MCF 10A (cell line): ENCODE results near the gene CBX4. TPM values are rescaled to one million over a fixed set of nuclear protein-coding genes. Genes with fewer than 3 reads are reported as not detected.

Experiments
- BruUV-seq: library from RNA; stranded (reverse); fragments of 400-500 nt; replicated peaks from 2 replicates; lab custom pipeline; 2021; lab: Mats Ljungman, UMichigan
- CTCF ChIA-PET: fragments of 300-600 bp; sonication (Branson Sonifier 250); formaldehyde crosslinking; extraction: SDS; loops from one replicate; lab custom pipeline; 2021; ENCODE audit warnings: antibody characterized with exemption, inconsistent platforms; lab: Yijun Ruan, JAX
- POLR2A ChIA-PET: fragments of 300-600, 350-650 bp; sonication (Branson Sonifier 250); formaldehyde crosslinking; extraction: SDS; loops from one replicate; lab custom pipeline; 2020; ENCODE audit warnings: antibody characterized with exemption, inconsistent platforms; lab: Yijun Ruan, JAX
- DNase-seq: peaks from one replicate; pipeline ENCODE4 v3.0.0-alpha.2; 2018; ENCODE audit not compliant: unreplicated experiment
- H3K27ac Mint-ChIP-seq: one replicate; pipeline ENCODE4 v1.8.0; 2022; ENCODE audit warnings: mild to moderate bottlenecking, low read depth, mixed read lengths; ENCODE audit not compliant: unreplicated experiment
- H3K27me3 Mint-ChIP-seq: one replicate; pipeline ENCODE4 v1.8.0; 2022; ENCODE audit warnings: mixed read lengths; ENCODE audit not compliant: insufficient read depth, unreplicated experiment
- H3K36me3 Mint-ChIP-seq: one replicate; pipeline ENCODE4 v1.8.0; 2022; ENCODE audit warnings: mild to moderate bottlenecking, moderate library complexity, mixed read lengths; ENCODE audit not compliant: insufficient read depth, unreplicated experiment
- H3K4me1 Mint-ChIP-seq: one replicate; pipeline ENCODE4 v1.8.0; 2022; ENCODE audit warnings: mixed read lengths; ENCODE audit not compliant: insufficient read depth, unreplicated experiment
- H3K4me3 Mint-ChIP-seq: one replicate; pipeline ENCODE4 v1.8.0; 2022; ENCODE audit warnings: mild to moderate bottlenecking, moderate library complexity, mixed read lengths; ENCODE audit not compliant: unreplicated experiment
- H3K9me3 Mint-ChIP-seq: one replicate; pipeline ENCODE4 v1.8.0; 2022; ENCODE audit warnings: mixed read lengths; ENCODE audit not compliant: unreplicated experiment
- CTCF ChIP-seq: fragments of 200-600 bp; IDR thresholded peaks from one replicate; pipeline ENCODE4 v1.8.0; 2022; ENCODE audit warnings: antibody characterized with exemption, mild to moderate bottlenecking; ENCODE audit not compliant: unreplicated experiment
- intact Hi-C: fragments of 100-400 bp; cut with micrococcal nuclease; formaldehyde crosslinking; loops from 2 replicates; pipeline ENCODE4 v1.14.1; 2022
- total RNA-seq: library from RNA; stranded (reverse); gene quantifications from 2 replicates; pipeline ENCODE4 v1.2.3, GENCODE V29; 2022

Gene CBX4
- total RNA-seq, 1 experiment from 2014 or later: 89.7 TPM

- TF ChIP-seq CTCF: no peak
- BruUV-seq: no TSS peak
- peak overlapping the region; percentile 63 for H3K4me3 Mint-ChIP-seq
- peak; percentile 70 for DNase-seq
- H3K4me1 Mint-ChIP-seq: peaks cover 15% of the 10 kb centered on the region
- peak overlapping the region; percentile 33 for H3K27ac Mint-ChIP-seq
- ChIA-PET CTCF (interaction anchor here (0.6 to 1.8 kb wide), 8 partner anchors 35 to 905 kb away, joined by 3 to 7 read pairs (median 3); no protein-coding TSS in a partner anchor), POLR2A (interaction anchor here (0.7 to 4.1 kb wide), 15 partner anchors 10 to 253 kb away, joined by 3 to 24 read pairs (median 3); partner anchors contain the start of genes CBX2 and CBX4)
- H3K27me3 Mint-ChIP-seq: peaks cover 40% of the 10 kb centered on the region
- intact Hi-C loops: no loop called here
- H3K36me3 Mint-ChIP-seq: peaks cover 10% of the 10 kb centered on the region
- H3K9me3 Mint-ChIP-seq: no peaks in the 10 kb centered on the region
These were observed 38.7 kb downstream of the CBX4 start for GRCh38 chr17:79800325-79801155.

GRCh38 chr17:79799538-79800324 lies 39.5 kb downstream of the CBX4 start:
- peak overlapping the region; percentile 63 for H3K4me3 Mint-ChIP-seq
- ChIA-PET CTCF (no interaction called here), POLR2A (interaction anchor here (0.8 to 4.1 kb wide), 5 partner anchors 23 to 193 kb away, joined by 3 to 24 read pairs (median 10); partner anchors contain the start of gene CBX4)
- peak overlapping the region; percentile 33 for H3K27ac Mint-ChIP-seq
- BruUV-seq: no TSS peak
- peaks cover 14% of the 10 kb centered on the region for H3K36me3 Mint-ChIP-seq
- H3K27me3 Mint-ChIP-seq: peaks cover 32% of the 10 kb centered on the region
- DNase-seq: no peak
- intact Hi-C loops: no loop called here
- no peak for TF ChIP-seq CTCF
- H3K4me1 Mint-ChIP-seq: peaks cover 15% of the 10 kb centered on the region
- no peaks in the 10 kb centered on the region for H3K9me3 Mint-ChIP-seq

GRCh38 chr17:79799174-79799537 lies 40.1 kb downstream of the CBX4 start:
- Mint-ChIP-seq H3K9me3 (no peaks in the 10 kb centered on the region), H3K4me3 (peak overlapping the region; percentile 63), H3K27me3 (peaks cover 27% of the 10 kb centered on the region), H3K27ac (no peak overlapping the region), H3K4me1 (peaks cover 15% of the 10 kb centered on the region), H3K36me3 (peaks cover 15% of the 10 kb centered on the region)
- ChIA-PET CTCF (interaction anchor here (1.4 kb wide), 1 partner anchor 9 kb away, joined by 7 read pairs; no protein-coding TSS in a partner anchor), POLR2A (interaction anchor here (0.8 to 4.1 kb wide), 4 partner anchors 22 to 52 kb away, joined by 3 to 24 read pairs (median 8); partner anchors contain the start of gene CBX4)
- TF ChIP-seq CTCF: no peak
- BruUV-seq: no TSS peak
- DNase-seq: no peak
- intact Hi-C loops: no loop called here
